Urinary bladder (tissue), 4 donors: ENCODE results near the gene TMED1. TPM values are rescaled to one million over a fixed set of nuclear protein-coding genes. Genes with fewer than 3 reads are reported as not detected.
A peak's percentile ranks its signal among the peaks of the same experiment; 100 is the strongest.
"Not testable (repeated sequence)": the region's sequence is repeated elsewhere in the genome, so short reads cannot be mapped to it uniquely, and the experiment has no call there.

ENCODE experiments used
- DNase-seq: peaks from one replicate; pipeline ENCODE4 v3.0.0-alpha.2; 2015; ENCODE audit errors: extremely low spot score
- H3K27ac ChIP-seq: one replicate; pipeline ENCODE4 v1.5.1; 2013; ENCODE audit warnings: low read depth, mild to moderate bottlenecking, moderate library complexity
- H3K36me3 ChIP-seq: one replicate; pipeline ENCODE4 v1.6.1; 2013; ENCODE audit warnings: mild to moderate bottlenecking, moderate library complexity; ENCODE audit not compliant: insufficient read depth
- H3K4me1 ChIP-seq: one replicate; pipeline ENCODE4 v1.6.1; 2013; ENCODE audit warnings: mild to moderate bottlenecking, moderate library complexity; ENCODE audit not compliant: insufficient read depth
- H3K4me3 ChIP-seq: one replicate; pipeline ENCODE4 v1.5.1; 2013; ENCODE audit warnings: low read depth, low read length
- WGBS: extraction: QIAGEN DNeasy Blood & Tissue Kit; methylation state at CpG from one replicate; pipeline ENCODE4 v1.1.7; 2013; 5-methylcytosine and 5-hydroxymethylcytosine counted together
- polyA plus RNA-seq: library from polyadenylated mRNA; stranded (reverse); fragments of 200-250 nt; gene quantifications from one replicate; pipeline ENCODE4 v1.2.3, GENCODE V29; 2013
- total RNA-seq: library from RNA; depleted of rRNA; stranded (reverse); fragments of >200 nt; gene quantifications from one replicate; pipeline ENCODE4 v1.2.3, GENCODE V29; 2014
- donor health status: healthy with polysubstance abuse.
- donor health status: healthy.

TMED1 gene
- total and polyA plus RNA-seq, 2 donors = 23.5 to 41.6 TPM

- WGBS = 77% methylated on average over 7 of the region's 7 CpGs
- no peak for DNase-seq
- H3K27ac ChIP-seq = no peak overlapping the region
- H3K4me1 ChIP-seq = no peaks in the 10 kb centered on the region
- no peak overlapping the region for H3K4me3 ChIP-seq
- no peaks in the 10 kb centered on the region for H3K36me3 ChIP-seq
Observed at GRCh38 chr19:10854350-10855089, 18.5 kb upstream of the TMED1 start.

DNA sequence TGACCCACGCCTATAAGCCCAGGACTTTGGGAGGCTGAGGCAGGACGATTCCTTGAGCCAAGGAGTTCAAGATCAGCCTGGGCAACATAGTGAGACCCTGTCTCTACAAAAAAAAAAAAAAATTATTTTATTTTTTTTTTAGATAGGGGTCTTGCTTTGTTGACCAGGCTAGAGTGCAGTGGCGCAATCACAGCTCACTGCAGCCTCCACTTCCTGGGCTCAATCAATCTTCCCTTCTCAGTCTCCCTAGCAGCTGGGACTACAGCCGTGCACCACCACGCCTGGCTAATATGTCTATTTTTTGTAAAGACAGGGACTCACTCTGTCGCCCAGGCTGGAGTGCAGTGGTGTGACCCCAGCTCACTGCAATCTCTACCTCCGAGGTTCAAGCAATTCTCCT, 16.9 kb upstream of the TMED1 start:
- DNase-seq = no peak
- H3K27ac ChIP-seq = no peak overlapping the region
- no peak overlapping the region for H3K4me3 ChIP-seq
- no peaks in the 10 kb centered on the region for H3K4me1 ChIP-seq
- no peaks in the 10 kb centered on the region for H3K36me3 ChIP-seq
- 82% methylated on average over 7 of the region's 7 CpGs for WGBS

GRCh38 chr19:10852098-10852800, 16.2 kb upstream of the TMED1 start:
- Histone ChIP-seq H3K4me3 (no peak overlapping the region), H3K27ac (no peak overlapping the region), H3K36me3 (no peaks in the 10 kb centered on the region), H3K4me1 (no peaks in the 10 kb centered on the region)
- DNase-seq = no peak
- 80% methylated on average over 7 of the region's 7 CpGs for WGBS

DNA sequence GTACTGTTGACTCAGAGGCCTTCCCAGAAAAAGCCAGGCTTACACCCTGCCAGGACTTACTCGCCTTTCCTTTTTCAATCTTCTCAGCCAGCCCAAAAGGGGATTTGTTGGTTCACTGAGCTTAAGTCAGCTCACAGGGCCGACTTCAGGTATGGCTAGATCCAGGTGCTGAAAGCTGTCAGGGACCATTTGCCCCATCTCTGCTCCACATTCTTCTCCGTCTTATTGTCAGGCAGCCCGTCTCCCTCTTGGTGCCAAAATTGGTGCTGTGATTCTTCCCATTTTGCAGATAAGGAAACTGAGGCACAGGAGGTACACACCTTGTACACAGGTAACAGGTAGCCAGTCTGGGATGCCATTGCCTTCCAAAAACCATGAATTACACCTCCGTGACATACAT, 14.6 kb upstream of the TMED1 start:
- Histone ChIP-seq H3K4me3 (no peak overlapping the region), H3K4me1 (no peaks in the 10 kb centered on the region), H3K36me3 (no peaks in the 10 kb centered on the region), H3K27ac (no peak overlapping the region)
- DNase-seq = no peak
- WGBS = 94% methylated on average over 5 of the region's 5 CpGs

- WGBS = 36% methylated on average over 14 of the region's 14 CpGs
- Histone ChIP-seq H3K4me1 (no peaks in the 10 kb centered on the region), H3K4me3 (no peak within 1 kb of the TSS), H3K36me3 (no peaks in the 10 kb centered on the region), H3K27ac (no peak within 1 kb of the TSS)
- DNase-seq = peak; percentile 33
Observed at GRCh38 chr19:10848230-10848856, 12.3 kb upstream of the TMED1 start, which contains the start of gene C19orf38. Gene C19orf38 (plus strand): TSS chr19:10848415. CDS start chr19:10848509, 94 bp downstream.

- Histone ChIP-seq H3K27ac (no peak overlapping the region), H3K4me1 (no peaks in the 10 kb centered on the region), H3K36me3 (no peaks in the 10 kb centered on the region), H3K4me3 (no peak overlapping the region)
- WGBS = 89% methylated on average over 2 of the region's 2 CpGs
- DNase-seq = no peak
Observed at GRCh38 chr19:10846500-10847202, 10.6 kb upstream of the TMED1 start.

DNA sequence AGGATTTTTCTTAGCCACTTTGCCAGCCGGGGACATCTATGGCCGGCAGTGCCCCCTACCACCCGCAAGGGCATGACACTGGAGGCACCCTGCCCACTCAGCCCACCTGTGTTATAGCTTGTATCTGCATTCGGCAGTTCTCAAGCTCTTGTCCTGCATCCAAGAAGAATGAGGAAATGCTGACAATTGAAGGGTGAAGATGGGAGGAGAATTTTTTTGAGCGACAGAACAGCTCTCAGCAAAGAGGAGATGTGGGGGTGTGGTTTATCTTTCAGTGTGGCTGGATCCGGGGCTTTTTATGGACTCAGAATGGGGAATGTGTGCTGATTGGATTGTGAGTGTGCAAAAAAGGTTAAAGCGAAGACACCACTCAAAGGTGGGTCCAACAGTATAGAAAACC, 6.8 kb upstream of the TMED1 start:
- Histone ChIP-seq H3K4me3 (no peak overlapping the region), H3K4me1 (no peaks in the 10 kb centered on the region), H3K36me3 (no peaks in the 10 kb centered on the region), H3K27ac (no peak overlapping the region)
- DNase-seq = no peak
- 85% methylated on average over 7 of the region's 7 CpGs for WGBS

- Histone ChIP-seq H3K27ac (no peak overlapping the region), H3K4me3 (no peak overlapping the region), H3K36me3 (no peaks in the 10 kb centered on the region), H3K4me1 (no peaks in the 10 kb centered on the region)
- DNase-seq = no peak
- 75% methylated on average over 10 of the region's 10 CpGs for WGBS
Observed at GRCh38 chr19:10839114-10840050, 3.4 kb upstream of the TMED1 start.

DNA sequence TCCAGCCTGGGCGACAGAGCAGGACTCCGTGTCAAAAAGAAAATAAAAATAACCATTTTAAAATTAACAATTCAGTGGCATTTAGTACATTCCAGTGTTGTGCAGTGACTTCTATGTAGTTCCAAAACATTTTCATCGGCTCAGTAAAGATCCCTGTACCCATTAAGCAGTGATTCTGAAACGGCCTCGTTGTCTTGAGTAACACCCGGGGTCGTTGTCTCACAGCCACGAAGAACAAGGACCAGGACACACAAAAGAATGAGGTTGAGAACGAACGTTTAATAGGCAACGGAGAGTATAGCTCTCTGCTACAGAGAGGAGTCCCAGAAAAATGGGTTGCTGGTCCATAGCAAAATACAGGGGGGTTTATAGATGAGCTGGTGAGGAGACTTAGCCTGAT, 2.4 kb upstream of the TMED1 start:
- no peak for DNase-seq
- 84% methylated on average over 11 of the region's 11 CpGs for WGBS
- Histone ChIP-seq H3K36me3 (no peaks in the 10 kb centered on the region), H3K27ac (no peak overlapping the region), H3K4me3 (no peak overlapping the region), H3K4me1 (no peaks in the 10 kb centered on the region)

DNA sequence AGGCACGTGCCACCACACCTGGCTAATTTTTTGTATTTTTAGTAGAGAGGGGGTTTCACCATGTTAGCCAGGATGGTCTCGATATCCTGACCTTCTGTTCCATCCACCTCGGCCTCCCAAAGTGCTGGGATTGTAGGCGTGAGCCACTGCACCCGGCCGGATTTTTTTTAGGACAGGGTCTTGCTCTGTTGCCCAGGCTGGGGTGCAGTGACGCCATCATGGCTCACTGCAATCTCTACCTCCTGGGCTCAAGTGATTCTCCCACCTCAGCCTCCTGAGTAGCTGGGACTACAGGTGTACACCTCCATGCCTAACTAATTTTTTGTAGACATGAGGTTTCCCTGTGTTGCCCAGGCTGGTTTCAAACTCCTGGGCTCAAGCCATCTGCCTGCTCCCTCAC, 1.6 kb upstream of the TMED1 start:
- WGBS = 94% methylated on average over 7 of the region's 7 CpGs
- H3K4me3 ChIP-seq, H3K27ac ChIP-seq, H3K4me1 ChIP-seq, H3K36me3 ChIP-seq, DNase-seq: not testable (repeated sequence)

DNA sequence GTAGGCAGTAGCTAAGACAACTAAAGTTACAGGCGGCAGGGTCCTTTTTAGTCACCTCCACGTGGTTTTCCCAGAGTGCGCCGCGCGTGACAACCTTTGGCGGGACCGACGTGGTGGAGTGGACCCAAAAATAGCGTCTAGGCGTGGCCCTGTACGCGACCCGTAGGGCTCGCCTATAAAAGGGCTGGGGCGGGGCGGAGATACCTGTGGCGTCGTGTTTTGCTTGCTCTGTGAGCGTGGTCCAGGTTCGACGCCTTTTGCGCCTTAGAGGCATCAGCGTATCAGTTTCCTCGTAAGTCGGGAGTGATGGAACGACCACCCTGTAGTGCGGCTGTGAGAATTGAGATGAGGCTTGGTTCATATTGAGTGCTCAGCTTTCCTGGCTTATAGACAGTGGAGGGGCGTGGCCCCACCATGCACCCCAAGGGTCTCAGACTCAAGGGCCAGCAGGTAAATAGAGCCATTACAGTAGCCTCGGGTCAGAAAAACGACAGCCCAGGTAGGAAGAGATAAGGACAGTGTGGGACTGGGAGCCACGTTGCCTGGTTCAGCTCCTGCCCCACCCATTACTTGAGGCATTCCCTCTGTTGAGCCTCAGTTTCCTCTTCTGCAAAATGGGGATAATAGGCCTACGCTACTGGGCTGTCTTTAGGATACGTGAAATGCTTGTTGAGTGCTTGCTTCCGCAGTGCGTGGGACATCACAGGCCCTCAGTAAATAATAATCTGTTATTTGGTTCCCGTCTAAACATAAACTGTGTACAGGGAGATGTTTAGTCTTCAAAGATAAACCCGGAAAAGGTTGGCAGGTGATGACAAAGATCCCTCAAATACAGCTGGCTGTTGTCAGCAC, 693 bp upstream of the TMED1 start:
- DNase-seq = no peak
- H3K36me3 ChIP-seq = no peaks in the 10 kb centered on the region
- H3K27ac ChIP-seq = peak overlapping the region; percentile 98
- 26% methylated on average over 38 of the region's 38 CpGs for WGBS
- peak overlapping the region; percentile 65 for H3K4me3 ChIP-seq
- H3K4me1 ChIP-seq = no peaks in the 10 kb centered on the region

DNA sequence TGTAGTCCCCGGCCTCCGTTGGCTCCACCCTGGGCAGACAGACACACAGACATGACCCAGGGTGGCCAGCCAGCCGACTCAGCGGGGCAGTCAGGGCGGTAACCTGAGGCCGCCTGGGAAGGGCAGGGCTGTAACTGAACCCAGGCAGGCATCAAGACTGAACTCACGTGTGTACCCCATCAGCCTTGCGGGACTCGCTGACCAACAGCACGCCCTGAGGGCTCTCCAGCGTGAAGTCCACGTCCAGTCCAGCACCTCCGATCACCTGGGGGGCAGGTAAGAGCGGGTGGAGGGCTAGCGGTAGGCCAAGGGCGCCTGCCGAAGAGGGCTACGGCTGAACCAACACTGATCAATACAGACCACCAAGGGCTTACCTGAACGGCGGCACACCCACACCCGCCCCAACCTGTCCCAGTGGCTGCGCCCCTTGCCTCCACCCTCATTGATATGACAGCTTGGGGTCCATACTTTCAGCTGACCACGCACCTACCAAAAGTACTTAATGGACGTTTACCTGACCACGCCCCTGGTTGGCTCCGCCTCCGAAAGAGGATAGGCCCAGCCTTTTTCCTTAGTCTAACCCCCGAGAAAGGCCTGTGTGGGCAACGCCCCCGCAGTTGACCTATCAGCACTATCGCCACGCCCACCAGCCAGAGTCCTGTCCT, 791 bp downstream of the TMED1 start:
- H3K36me3 ChIP-seq = no peaks in the 10 kb centered on the region
- WGBS = 47% methylated on average over 32 of the region's 32 CpGs
- peak overlapping the region; percentile 65 for H3K4me3 ChIP-seq
- peak overlapping the region; percentile 73 for H3K27ac ChIP-seq
- no peak for DNase-seq
- H3K4me1 ChIP-seq = no peaks in the 10 kb centered on the region
